Transverse colon (tissue), 4 donors: ENCODE data around the gene PF4V1. TPM values are rescaled to one million over a fixed set of nuclear protein-coding genes. Genes with fewer than 3 reads are reported as not detected.

ENCODE experiments used
- DNase-seq: peaks from one replicate; pipeline ENCODE4 v3.0.0-alpha.2; 2019
- H3K27ac ChIP-seq, 4 donors: fragments of 200-600 bp; sonication (generic); 2 replicates each; pipeline ENCODE4 v1.5.1; 2016 to 2018; ENCODE audit warnings: inconsistent platforms in 4 of 4
- H3K27me3 ChIP-seq: fragments of 200-600 bp; sonication (generic); 2 replicates; pipeline ENCODE4 v1.5.1; 2017; ENCODE audit warnings: inconsistent platforms
- H3K36me3 ChIP-seq, 4 donors: fragments of 200-600 bp; sonication (generic); 2 replicates each; pipeline ENCODE4 v1.5.1; 2017 to 2019; ENCODE audit warnings: inconsistent platforms in 4 of 4
- H3K4me1 ChIP-seq, 4 donors: fragments of 200-600 bp; sonication (generic); 2 replicates each; pipeline ENCODE4 v1.5.1; 2017 to 2020; ENCODE audit warnings: inconsistent platforms in 4 of 4
- H3K4me3 ChIP-seq, 4 donors: fragments of 200-600 bp; sonication (generic); 1 replicate in 1 of 4; 2 replicates in 3 of 4; pipeline versions ENCODE4 v1.5.1 to v1.6.1; 2017 to 2019; ENCODE audit warnings: inconsistent platforms in 4 of 4
- H3K9me3 ChIP-seq, 2 donors: fragments of 200-600 bp; sonication (generic); 2 replicates each; pipeline ENCODE4 v1.5.1; 2017 to 2019; ENCODE audit warnings: inconsistent platforms in 2 of 2
- EP300 ChIP-seq: sonication (generic); formaldehyde crosslinking; IDR thresholded peaks from one replicate; pipeline ENCODE4 v1.6.1; 2017; ENCODE audit warnings: antibody characterized with exemption, low read depth
- POLR2A ChIP-seq: fragments of 450-650 bp; IDR thresholded peaks from one replicate; pipeline ENCODE4 v1.6.1; 2016; ENCODE audit warnings: antibody characterized with exemption, mild to moderate bottlenecking, moderate library complexity
- POLR2AphosphoS5 ChIP-seq, 3 donors: sonication (generic); formaldehyde crosslinking; IDR thresholded peaks; one replicate each; pipeline ENCODE4 v1.6.1; 2016; ENCODE audit warnings: antibody characterized with exemption in 3 of 3
- WGBS, 2 donors: methylation state at CpG; one replicate each; pipeline ENCODE4 v1.1.5; 2018; ENCODE audit warnings: low coverage in 1 of 2; 5-methylcytosine and 5-hydroxymethylcytosine counted together
- in situ Hi-C, 4 donors: fragments of 200-750 bp; cut with MboI; loops; one replicate each; pipeline versions ENCODE4 v1.15.0 to v1.15.1; 2017; ENCODE audit warnings: low sequenced_read_pairs in 3 of 4, low pct_ligation_motif_present in 1 of 4, low pct_unique_long_range_greater_than_20kb in 1 of 4
- intact Hi-C: fragments of 100-400 bp; cut with DNase I; formaldehyde crosslinking; loops from one replicate; pipeline ENCODE4 v1.15.1; 2023; ENCODE audit warnings: low total_unique reads
- total RNA-seq, 4 donors: library from RNA; depleted of rRNA; stranded (reverse); fragments of >200 nt; gene quantifications; one replicate each; pipeline ENCODE4 v1.1.0, GENCODE V29; 2016
- TF ChIP-seq, protein P1 (sequence below), 5 experiments: fragments of 200-600 bp in 3 of 5; fragments of 450-650 bp in 2 of 5; sonication (generic) in 3 of 5; IDR thresholded peaks; 1 replicate in 2 of 5; 2 replicates in 3 of 5; pipeline ENCODE4 v1.5.1; 2016 to 2017; ENCODE audit warnings: antibody characterized with exemption in 5 of 5, inconsistent platforms in 3 of 5, mild to moderate bottlenecking in 2 of 5, moderate library complexity in 1 of 5

The PF4V1 gene
- total RNA-seq, 4 donors from 2014 or later: not detected

DNA sequence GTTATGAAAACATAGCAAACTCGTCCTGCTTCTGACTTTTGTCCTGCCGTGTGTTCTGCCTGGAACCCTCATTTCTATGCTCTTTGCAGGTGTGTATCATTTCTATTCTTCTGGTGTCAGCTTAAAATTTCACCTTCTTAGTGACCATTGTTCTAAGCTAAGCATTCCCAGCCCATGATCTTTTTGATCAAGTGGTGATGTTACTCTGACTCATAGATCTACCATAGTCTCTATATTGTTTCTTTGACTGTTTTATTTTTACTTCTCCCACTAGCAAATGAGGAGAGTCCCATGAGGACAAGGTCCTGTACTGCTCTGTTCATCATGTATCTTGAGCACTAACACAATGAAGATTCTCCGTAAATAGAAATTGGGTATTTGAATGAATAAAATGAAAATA, 30.7 kb upstream of the PF4V1 start:
- intact Hi-C loops: no loop called here
- Histone ChIP-seq H3K27me3 (no peaks in the 10 kb centered on the region), H3K27ac (no peak overlapping the region), H3K4me1 (no peaks in the 10 kb centered on the region), H3K9me3 (no peaks in the 10 kb centered on the region), H3K4me3 (no peak overlapping the region), H3K36me3 (no peaks in the 10 kb centered on the region)
- in situ Hi-C loops: no loop called here
- TF ChIP-seq POLR2A: no peak
- WGBS, 2 donors: 82 to 84% methylated on average over 3 of the region's 3 CpGs
- no peak for DNase-seq

DNA sequence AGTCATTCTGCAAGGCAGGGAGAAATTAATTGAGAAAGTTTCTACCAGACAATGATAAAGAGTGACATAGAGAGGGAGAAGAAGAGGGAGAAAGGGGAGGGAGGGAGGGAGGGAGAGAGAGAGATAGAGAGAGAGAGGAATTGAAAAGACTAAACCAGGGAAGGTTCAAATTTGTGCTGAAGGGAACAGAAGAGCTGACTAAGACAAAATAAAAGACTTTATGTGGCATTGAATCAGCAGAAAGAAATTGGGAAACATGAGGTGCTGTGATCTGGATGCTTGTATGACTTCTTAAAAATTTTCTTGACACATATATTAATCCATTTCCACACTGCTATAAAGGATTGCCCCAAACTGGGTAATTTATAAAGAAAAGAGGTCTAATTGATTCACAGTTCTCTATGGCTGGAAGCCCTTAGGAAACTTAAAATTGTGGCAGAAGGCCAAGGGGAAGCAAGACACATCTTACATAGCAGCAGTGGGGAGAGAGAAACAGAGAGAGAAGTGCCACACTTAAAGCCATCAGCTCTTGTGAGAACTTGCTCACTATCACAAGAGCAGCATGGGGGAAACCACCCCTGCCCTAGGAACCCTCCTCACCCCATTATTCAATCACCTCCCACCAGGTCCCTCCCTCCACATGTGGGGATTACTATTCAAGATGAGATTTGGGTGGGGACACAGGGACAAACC, 30.1 kb upstream of the PF4V1 start:
- Histone ChIP-seq H3K4me3 (no peak overlapping the region), H3K36me3 (no peaks in the 10 kb centered on the region), H3K9me3 (no peaks in the 10 kb centered on the region), H3K27ac (no peak overlapping the region), H3K4me1 (no peaks in the 10 kb centered on the region), H3K27me3 (no peaks in the 10 kb centered on the region)
- DNase-seq: no peak
- intact Hi-C loops: no loop called here
- TF ChIP-seq POLR2AphosphoS5 (IDR thresholded peaks at IDR 0.05) (no peak), EP300 (no peak), POLR2A (no peak)
- TF ChIP-seq, protein P1, sequence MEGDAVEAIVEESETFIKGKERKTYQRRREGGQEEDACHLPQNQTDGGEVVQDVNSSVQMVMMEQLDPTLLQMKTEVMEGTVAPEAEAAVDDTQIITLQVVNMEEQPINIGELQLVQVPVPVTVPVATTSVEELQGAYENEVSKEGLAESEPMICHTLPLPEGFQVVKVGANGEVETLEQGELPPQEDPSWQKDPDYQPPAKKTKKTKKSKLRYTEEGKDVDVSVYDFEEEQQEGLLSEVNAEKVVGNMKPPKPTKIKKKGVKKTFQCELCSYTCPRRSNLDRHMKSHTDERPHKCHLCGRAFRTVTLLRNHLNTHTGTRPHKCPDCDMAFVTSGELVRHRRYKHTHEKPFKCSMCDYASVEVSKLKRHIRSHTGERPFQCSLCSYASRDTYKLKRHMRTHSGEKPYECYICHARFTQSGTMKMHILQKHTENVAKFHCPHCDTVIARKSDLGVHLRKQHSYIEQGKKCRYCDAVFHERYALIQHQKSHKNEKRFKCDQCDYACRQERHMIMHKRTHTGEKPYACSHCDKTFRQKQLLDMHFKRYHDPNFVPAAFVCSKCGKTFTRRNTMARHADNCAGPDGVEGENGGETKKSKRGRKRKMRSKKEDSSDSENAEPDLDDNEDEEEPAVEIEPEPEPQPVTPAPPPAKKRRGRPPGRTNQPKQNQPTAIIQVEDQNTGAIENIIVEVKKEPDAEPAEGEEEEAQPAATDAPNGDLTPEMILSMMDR (IDR thresholded peaks at IDR 0.05): no peak
- in situ Hi-C loops: no loop called here

DNA sequence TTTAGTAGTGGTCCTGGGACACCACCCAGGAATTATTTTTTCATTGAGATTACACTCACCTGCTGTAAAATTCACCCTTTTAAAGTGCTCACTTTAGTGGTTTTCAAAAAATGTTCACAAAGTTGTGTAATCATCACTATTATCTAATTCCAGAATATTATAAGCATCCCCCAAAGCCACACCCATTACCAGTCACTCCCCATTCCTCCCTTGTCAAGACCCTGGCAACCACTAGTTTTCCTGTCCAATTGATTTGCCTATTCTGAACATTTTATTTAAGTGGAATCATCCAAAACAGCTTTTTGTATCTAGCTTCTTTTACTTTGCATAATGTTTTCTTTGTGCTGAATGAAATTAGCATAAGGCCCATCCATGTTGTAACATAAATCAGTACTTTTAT, 29.3 kb upstream of the PF4V1 start:
- intact Hi-C loops (no loop called here), in situ Hi-C loops (no loop called here)
- Histone ChIP-seq H3K9me3 (no peaks in the 10 kb centered on the region), H3K4me1 (no peaks in the 10 kb centered on the region), H3K27me3 (no peaks in the 10 kb centered on the region), H3K27ac (no peak overlapping the region), H3K36me3 (no peaks in the 10 kb centered on the region), H3K4me3 (no peak overlapping the region)
- no peak for DNase-seq
- TF ChIP-seq EP300: no peak
- no peak for TF ChIP-seq POLR2AphosphoS5 (IDR thresholded peaks at IDR 0.05)
- TF ChIP-seq POLR2A: no peak
- TF ChIP-seq, protein P1 (IDR thresholded peaks at IDR 0.05): no peak

DNA sequence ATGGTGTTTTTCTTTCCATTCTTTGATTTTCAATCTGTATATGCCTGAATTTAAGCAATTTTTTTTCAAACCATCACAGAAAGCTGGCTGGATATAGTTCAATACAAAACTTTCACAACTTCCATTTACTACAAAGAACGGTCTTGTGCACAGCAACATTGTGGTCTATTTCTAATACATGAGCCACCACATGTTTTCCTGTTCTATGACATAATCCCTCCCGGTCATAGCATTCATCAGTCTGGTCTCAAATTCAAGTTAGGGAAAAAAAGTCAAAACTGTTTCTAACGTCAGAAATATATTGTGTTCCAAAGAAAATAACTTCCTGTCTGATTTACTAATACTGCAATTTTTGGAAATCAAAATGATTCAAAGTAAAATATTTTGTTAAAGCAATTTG, 24.1 kb upstream of the PF4V1 start:
- intact Hi-C loops: no loop called here
- Histone ChIP-seq H3K9me3 (no peaks in the 10 kb centered on the region), H3K4me1 (no peaks in the 10 kb centered on the region), H3K27me3 (no peaks in the 10 kb centered on the region), H3K27ac (no peak overlapping the region), H3K4me3 (no peak overlapping the region), H3K36me3 (no peaks in the 10 kb centered on the region)
- DNase-seq: no peak
- in situ Hi-C loops: no loop called here
- 60 to 87% methylated on average over 3 of the region's 3 CpGs for WGBS, 2 donors
- no peak for TF ChIP-seq POLR2A
- TF ChIP-seq EP300: no peak
- TF ChIP-seq, protein P1 (IDR thresholded peaks at IDR 0.05): no peak
- no peak for TF ChIP-seq POLR2AphosphoS5 (IDR thresholded peaks at IDR 0.05)

DNA sequence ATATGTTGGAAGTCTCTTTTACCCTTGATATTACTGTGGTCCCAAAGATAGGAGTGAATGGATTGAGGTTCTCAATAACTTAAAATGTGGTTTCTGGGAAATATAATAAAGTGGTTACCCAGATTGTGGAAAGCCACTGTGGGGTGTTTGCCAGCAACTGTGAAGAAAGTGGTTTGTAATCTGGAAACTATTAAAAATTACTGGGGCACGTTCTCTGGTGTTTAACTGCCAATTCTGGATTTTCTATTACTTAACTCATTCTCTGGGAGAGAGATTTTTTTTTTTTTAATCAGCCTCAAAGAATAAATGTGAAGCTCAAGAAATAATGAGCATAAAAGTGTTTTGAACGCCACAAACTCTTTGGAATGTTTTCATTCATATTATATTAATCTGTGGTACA, 21.5 kb upstream of the PF4V1 start:
- WGBS, 2 donors: 65 to 77% methylated on average over 2 of the region's 2 CpGs
- intact Hi-C loops (no loop called here), in situ Hi-C loops (no loop called here)
- H3K4me3 ChIP-seq: no peak overlapping the region
- H3K36me3 ChIP-seq: no peaks in the 10 kb centered on the region
- peaks cover 0 to 4% (median 0%) of the 10 kb centered on the region in 4 donors for H3K4me1 ChIP-seq
- no peaks in the 10 kb centered on the region for H3K9me3 ChIP-seq
- H3K27ac ChIP-seq: no peak overlapping the region
- TF ChIP-seq EP300 (no peak), POLR2AphosphoS5 (IDR thresholded peaks at IDR 0.05) (no peak), POLR2A (no peak)
- TF ChIP-seq, protein P1 (IDR thresholded peaks at IDR 0.05): no peak
- peaks cover under 1% of the 10 kb centered on the region for H3K27me3 ChIP-seq
- no peak for DNase-seq
